ENCODE data around the gene PDLIM7.
A peak's percentile ranks its signal among the peaks of the same experiment; 100 is the strongest.

The PDLIM7 gene

DNA sequence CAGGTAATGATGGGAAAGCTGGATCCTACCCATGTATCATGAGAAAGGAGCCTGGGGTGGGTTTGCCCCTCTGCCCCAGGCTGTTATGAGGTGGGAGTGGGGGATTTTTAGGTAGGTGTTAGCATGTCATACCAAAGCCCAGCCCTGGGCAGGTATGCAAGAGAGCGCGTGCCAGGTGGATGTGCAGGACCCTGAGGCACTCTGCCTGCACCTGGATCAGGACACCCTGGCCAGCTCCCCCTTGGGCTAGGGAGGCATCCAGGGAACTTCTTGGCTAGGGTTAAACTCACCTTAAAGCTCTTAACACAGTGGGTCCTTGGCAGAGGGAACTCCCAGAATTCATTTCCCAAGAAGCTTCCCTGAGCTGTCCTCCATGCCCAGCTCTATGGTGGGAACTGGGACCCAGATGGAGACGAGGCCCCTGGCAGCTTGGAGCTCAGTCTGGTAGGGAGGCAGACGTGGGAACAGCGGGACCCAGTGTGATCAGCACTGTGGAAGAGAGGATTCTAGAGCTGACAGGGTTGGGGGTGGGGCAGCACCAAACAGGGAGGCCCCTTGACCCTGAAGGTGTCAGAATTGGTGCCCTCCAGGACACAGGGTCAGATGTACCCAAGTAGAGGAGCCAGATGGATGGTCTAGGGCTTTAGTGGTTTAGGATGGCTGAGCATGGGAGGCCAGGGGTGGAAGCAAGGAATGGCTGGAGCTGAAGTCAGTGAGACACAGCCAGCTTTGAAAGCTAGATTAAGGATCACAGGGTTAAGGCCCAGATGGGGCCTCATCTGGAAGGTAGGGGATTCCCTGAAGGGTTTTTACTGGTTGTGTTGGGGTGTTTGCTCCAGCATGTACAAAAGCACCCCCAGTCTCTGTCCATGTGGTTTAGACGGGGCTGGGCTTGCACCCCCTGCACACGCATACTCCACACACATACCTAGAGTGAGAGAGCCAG, 53.0 kb downstream of the PDLIM7 start:
- no peak for DNase-seq (ENCODE audit: low spot score)

DNA sequence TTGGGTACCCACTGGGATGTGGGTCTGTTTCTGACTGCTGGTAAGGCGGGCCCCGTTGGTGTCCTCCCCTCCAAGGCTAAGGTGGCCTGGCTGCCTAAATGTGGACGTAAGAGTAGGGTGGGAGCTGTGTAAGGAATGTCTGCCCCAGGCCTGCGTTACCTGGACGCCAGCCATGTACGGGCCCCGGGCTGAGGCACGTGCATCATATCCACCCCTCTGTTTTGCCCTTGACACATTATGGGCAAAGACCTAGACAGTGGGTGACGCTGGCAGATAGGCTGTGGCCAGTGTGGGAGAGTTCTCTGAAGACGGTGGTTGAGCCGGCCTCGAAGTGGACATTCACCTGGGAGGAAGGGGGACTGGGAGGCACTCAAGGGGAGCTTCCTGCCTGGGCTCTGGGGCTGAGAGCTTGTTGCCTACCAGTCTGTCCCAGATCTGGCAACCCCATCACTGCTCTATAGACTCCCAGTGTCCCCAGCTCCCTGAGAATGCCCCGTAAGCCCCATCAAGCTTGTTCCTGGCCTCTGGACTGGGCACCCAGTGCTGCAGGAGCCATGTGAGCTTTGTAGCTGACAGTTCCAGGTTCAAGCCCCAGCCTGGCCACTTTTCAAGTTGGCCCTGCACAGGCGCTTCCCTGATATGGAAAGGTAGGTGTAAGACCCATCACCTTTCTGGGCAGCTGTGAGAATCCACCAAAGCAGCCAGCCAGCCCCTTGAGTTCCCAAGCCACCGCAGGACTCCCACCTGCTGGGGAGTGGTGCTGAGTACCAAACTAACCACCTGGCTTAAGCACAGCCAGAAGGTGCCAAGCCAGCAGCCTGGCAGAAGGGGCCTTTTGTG, 54.0 kb downstream of the PDLIM7 start:
- no peak for DNase-seq (ENCODE audit: low spot score)

DNA sequence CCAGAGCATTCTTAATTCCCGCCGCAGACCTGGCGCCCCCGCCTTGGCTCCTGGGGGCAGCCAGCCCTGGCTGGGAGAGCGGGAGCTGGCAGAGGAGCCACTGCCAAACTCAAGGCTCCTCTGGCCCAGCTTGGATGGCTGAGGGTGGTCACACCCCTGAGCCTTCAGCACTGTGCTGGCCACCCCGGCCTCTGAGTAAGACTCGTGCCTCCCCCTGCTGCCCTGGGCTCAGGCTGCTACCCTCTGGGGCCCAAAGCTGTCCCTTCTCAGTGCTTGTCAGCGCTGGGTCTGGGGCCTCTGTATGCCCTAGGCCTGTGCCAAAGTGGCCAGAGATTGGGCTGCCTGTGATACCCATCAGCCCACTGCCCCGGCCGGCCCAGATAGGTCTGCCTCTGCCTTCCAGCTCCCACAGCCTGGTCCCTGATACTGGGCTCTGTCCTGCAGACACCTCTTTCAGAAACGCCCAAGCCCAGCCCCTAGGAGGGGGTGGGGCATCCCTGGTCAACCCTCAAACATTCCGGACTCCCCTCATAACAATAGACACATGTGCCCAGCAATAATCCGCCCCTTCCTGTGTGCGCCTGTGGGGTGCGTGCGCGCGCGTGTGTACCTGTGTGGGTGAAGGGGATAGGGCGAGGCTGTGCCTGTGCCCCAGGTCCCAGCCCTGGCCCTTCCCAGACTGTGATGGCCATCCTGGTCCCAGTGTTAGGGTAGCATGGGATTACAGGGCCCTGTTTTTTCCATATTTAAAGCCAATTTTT, 55.2 kb downstream of the PDLIM7 start:
- DNase-seq (ENCODE audit: low spot score): no peak

- no peak for DNase-seq (ENCODE audit: low spot score)
These were observed 56.2 kb downstream of the PDLIM7 start for GRCh38 chr5:177440990-177441780.

DNA sequence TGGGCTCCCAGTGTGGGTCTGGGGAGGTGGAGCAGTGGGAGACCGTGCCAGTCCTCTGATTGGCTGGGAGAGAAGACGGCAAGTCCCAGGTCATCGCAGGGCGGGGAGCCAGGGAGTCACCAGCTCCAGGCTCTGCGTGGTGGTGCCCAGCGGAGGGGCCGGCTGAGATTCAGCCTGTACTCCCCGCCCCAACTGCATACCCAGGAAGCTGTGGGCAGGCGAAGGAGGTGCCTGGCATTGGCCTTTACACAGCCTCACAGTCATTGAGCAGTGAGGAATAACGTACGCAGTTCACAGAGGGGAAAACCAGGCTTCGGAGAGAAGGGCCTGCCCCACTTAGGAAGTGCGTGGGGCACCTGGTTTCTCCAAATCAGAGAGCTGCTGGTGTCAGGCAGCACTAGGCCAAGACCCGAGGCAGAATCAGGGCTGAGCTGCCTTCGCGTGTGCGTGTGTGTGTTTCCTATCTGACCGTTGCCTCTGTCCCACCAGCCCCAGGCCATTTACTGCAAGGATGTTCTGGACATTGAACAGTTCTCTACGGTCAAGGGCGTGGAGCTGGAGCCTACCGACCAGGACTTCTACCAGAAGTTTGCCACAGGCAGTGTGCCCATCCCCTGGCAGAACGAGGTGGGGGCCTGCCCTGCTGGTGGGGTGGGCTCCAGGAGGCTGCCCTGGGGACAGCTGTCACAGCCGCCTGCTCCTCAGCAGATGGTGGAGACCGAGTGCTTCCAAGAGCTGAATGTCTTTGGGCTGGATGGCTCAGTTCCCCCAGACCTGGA, 57.0 kb downstream of the PDLIM7 start:
- DNase-seq (ENCODE audit: low spot score): no peak

DNA sequence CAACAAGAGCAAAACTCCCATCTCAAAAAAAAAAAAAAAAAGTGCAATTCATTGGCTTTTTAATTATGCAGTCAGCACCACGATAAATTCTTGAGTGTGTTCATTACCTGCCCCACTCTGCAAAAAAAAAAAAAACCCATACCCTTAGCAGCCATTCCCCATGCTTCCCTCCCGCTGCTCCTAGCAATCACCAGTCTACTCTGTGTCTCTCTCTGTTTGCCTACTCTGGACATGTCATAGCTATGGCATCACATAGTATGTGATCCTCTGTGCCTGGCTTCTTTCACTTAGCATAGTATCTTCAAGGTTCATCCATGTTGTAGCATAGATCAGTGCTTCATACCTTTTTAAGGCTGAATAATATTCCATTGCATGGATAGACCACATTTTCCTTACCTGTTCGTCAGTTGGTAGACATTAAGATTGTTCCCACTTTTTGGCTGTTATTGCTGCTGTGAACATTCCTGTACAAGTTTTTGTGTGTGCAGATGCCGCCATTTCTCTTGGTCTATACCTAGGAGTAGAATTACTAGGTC, 57.8 kb downstream of the PDLIM7 start:
- DNase-seq (ENCODE audit: low spot score): no peak

- DNase-seq (ENCODE audit: low spot score): no peak
These were observed 58.9 kb downstream of the PDLIM7 start for GRCh38 chr5:177438468-177438867.

- DNase-seq (ENCODE audit: low spot score): no peak
These were observed 59.8 kb downstream of the PDLIM7 start for GRCh38 chr5:177437623-177438022.

- no peak for DNase-seq (ENCODE audit: low spot score)
These were observed 61.4 kb downstream of the PDLIM7 start for GRCh38 chr5:177435847-177436536.

GRCh38 chr5:177434942-177435738, 62.3 kb downstream of the PDLIM7 start:
- DNase-seq (ENCODE audit: low spot score): no peak

- peak; percentile 81 for DNase-seq (ENCODE audit: low spot score)
These were observed 63.0 kb downstream of the PDLIM7 start for GRCh38 chr5:177434437-177434836.

DNA sequence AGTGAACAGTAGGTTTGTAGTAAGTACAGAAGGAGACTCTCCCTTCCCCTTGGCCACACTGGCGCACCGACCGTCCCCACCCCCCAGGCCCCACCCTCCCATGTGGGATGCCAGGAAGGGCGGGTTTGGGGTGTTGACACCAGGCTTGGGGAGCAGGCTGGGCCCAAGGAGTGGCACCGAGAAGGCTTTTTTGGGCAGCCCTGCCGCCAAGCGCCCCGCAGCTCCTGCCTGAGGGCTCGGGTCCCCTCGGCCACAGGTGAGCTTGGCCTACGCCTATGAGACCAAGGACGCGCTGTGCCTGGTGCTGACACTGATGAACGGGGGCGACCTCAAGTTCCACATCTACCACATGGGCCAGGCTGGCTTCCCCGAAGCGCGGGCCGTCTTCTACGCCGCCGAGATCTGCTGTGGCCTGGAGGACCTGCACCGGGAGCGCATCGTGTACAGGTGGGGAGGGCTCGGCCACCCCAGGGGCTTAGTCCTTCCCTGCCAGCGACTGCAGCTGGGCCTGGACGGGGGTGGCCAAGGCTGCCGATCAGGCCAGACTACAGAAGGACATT, 63.7 kb downstream of the PDLIM7 start:
- DNase-seq (ENCODE audit: low spot score): no peak
